ENCODE measurements around the gene FER1L5.

GRCh38 chr2:96631804-96632435 is 10.6 kb upstream of the FER1L5 start:
- TF ChIP-seq POLR2A (IDR thresholded peaks at IDR 0.05) (no peak), CTCF (IDR thresholded peaks at IDR 0.05) (no peak), POLR2AphosphoS5 (IDR thresholded peaks at IDR 0.05) (no peak), EP300 (IDR thresholded peaks at IDR 0.05) (no peak)
